GM10847 (cell line): Measurements from ENCODE around the gene ACTR1B.

ENCODE experiments used
- POLR2A ChIP-seq: IDR thresholded peaks from 2 replicates; pipeline ENCODE4 v1.6.1; 2011; ENCODE audit not compliant: insufficient read length; ENCODE audit errors: extremely low read depth

ACTR1B gene

DNA sequence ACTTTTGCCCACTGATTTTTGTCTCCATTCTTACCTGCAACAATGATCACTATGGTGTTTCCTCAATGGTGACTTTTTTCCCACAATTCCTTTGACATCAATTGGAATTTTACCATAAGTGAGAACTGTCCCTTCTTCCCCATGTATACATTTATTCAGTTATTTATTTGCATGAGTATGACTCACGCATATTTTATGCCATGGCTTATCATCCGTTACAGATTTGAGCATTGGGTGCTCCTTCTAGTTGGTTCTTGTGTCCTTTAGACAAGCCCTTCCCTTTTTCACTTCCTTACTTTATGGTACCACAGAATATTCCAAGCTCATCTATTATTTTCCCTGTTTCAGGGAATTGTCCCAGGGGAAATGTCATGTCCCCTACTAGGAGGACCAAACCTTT is 10.4 kb downstream of the ACTR1B start:
- TF ChIP-seq POLR2A: no peak

DNA sequence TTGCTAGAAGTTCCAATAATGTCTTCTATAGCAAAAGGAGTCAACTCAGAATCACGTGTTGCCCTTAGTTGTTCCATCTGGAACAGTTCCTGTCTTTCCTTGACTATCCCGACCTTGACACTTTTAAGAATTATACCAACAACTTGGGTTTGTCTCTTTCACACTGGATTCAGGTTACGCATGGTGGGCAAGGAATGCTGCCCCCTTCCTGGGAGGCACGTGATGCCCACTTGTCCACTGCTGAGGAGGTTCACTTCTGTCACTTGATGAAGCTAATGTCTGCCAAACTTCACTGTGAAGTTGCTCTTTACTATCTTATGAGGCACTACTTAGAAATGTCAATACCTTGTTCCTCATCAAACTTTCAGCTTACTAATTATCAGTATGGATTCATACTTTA is 12.7 kb downstream of the ACTR1B start:
- no peak for TF ChIP-seq POLR2A

DNA sequence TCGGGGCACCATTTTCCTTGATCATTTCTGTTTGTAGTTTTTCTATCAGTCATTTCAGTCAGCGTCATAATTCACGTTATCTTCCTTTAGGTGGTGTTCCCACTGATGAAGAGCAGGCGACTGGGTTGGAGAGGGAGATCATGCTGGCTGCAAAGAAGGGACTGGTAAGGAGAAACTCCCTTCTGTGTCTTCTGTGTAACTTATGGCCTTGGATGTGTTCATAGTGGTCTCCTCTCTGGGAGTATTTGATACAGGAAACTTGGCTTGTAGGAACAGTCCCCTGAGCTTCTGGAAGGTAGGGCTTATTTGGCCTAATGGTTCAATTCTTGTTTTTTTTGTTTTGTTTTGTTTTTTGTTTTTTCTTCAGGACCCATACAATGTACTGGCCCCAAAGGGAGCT is 16.9 kb downstream of the ACTR1B start:
- no peak for TF ChIP-seq POLR2A

DNA sequence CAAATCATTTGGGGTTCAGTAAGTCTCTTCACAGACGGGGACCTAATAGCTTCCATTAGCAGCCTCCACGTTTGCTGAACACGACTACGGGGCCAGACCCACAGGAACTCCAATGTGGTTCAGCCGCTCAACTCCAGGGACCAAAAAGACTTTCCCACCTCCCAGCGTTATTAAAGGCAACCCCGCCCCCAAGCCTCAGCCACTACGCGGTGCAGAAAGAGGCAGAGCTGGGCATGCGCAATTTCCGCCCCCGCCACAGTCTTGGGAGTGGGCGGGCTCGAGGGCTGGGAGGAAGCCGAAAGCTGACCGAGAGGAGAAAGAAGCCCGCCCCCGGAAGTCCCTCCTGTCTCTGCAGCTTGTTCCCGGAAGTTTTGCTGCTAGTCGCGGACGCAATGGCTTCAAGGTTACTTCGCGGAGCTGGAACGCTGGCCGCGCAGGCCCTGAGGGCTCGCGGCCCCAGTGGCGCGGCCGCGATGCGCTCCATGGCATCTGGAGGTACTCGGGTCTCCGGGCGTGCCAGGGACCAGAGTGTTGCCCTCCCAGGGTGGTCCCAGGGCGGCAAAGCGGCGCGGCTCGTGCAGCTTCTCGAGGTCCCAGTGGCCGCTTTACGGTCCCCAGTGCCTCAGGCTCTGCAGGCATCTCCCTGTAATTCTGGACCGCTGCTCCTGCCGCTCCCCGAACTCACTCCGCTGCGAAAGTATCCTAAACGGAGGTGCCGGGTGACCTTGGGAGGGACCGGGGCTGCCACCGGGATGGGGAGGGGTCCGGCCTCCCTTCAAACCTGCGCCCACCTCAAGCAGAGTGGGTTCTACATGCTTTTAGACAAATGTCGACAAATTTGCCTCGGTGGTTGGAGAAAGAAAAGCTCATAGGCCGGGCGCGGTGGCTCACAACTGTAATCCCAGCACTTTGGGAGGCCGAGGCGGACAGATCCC is 17.9 kb downstream of the ACTR1B start, which contains the start of gene COX5B:
Gene COX5B, plus strand, starts transcription at position 368 of the 935 bp plus-strand sequence. Its CDS starts 25 bp downstream, at position 393.
- peak; percentile 88 for TF ChIP-seq POLR2A

DNA sequence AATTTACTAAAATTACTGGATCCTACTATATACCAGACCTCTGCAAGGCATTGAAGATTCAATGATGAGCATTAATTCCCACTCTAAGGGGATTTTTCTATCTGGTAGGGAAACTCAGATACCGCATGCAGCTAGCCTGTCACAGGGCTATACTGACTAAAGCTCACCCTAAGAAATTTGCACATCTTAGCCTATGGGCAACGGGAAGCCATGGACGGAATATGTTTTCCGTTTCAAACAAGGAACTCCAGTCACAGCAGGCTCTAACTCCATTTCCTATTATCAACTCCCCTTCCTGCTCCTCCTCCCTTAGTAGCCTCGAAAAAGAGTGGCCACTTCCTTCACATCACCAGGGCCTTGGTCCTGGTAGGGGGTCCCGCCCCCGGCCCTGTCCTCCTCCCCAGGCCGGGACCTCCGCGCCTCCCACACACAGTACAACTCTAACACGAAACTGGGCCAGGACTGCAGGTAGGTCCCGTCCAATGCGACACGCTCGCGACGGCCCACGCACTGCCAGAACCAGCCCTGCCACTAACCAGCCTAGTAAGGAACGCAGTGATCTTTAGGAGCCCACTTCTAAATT is 18.6 kb downstream of the ACTR1B start:
- no peak for TF ChIP-seq POLR2A

DNA sequence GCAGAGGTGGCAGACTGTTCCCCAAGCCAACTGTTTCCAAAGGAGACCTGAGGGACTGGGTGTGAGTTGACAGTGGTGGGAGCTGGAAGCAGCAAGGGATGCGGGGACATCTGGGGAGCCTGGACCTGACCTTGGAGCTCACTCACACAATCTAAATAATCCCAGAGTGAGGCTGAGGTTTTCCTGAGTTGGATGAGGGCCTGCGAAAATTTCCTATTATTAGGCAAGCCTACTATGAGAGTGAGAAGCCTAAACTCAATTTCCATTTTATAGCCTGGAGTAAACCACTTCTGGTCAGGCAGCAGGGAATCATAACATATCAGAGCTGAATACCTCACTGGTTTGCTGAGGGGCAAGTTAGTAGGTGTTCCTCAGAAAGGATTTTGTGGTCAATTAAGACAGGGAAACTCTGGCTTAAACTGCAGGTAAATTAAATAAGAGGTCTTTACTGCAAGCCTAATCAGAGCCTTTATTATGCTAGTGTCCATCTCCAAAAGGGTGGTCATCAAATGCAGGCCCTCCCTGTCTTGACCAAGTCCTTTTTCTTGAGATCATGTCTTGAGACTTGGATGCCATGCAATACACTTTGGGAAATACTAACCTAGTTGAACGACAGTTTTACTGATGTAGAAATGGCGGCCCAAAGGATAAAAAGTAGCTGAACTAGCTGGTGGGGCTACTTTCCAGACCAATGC is 19.7 kb downstream of the ACTR1B start:
- TF ChIP-seq POLR2A: no peak

DNA sequence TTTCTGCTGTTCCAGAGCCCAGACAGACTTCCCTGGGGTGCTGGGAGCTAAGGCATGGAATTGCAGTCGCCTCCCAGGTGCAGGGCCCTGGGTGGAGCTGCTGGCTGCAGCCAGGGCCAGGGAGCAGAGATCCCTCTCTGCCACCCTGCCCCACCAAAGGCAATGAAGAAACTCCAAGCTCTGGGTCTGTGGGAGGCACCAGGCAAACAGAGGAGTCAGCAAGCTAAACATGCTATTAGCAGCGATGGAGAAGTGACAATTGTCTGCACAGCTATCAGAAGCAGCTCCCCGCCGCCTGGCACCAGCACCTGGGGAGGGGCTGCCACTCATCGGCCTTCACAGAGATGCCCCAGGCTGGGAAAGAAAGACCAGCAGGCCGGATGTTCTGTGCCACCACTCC is 45.9 kb downstream of the ACTR1B start:
- TF ChIP-seq POLR2A: no peak
